Neural progenitor cell (in vitro differentiated cells): ENCODE measurements around the gene ZNF777.
A peak's percentile ranks its signal among the peaks of the same experiment; 100 is the strongest.

Experiments
- EZH2 ChIP-seq: fragments of 200-600 bp; sonication (generic); IDR thresholded peaks from 2 replicates; pipeline ENCODE4 v1.6.1; 2017; ENCODE audit warnings: antibody characterized with exemption, mild to moderate bottlenecking, moderate library complexity
- EZH2phosphoT487 ChIP-seq: fragments of 200-600 bp; sonication (generic); IDR thresholded peaks from 2 replicates; pipeline ENCODE4 v1.6.1; 2017; ENCODE audit warnings: antibody characterized with exemption
- TF ChIP-seq, protein P1 (sequence below): fragments of 200-600 bp; sonication (generic); IDR thresholded peaks from 2 replicates; pipeline ENCODE4 v1.5.1; 2017; ENCODE audit warnings: antibody characterized with exemption, mild to moderate bottlenecking

DNA sequence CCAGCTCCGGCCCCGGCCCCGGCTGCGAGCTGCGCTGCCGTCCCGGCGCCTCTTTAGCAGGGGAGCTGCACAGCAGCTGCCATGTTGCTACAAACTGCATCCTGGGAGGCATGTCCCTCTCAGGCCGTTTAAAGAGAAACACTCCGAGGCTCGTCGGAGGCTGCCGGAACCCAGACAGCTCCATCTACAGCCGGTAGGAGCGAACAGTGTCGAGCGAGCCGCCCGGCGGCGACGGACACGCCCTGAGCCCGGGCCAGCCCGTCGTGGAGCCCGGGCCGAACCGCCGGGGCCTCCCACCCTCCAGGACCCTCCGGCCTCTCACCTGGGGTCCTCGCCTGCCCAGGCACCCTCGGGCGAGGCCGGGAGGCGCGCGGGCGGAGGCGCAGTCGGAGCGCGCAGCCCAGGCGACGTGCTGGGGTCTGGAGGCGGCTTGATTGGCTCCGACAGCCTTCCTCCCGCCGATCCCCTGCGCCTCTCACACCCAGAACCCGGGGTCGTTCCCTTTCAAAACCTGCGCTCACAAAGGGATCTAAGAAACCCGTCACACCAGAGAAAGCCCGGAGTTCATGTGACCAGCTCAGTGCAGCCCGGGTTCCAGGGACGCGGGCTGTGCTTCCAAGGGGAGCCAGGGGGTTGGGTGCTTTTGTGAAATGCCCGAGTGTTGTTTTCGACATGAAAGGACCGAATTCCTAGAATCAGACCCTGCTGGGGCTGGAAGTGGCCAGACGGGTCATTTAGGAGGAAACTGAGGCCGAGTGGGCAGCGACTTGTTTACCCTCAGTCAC, at the start of gene ZNF777:
- TF ChIP-seq, protein P1, sequence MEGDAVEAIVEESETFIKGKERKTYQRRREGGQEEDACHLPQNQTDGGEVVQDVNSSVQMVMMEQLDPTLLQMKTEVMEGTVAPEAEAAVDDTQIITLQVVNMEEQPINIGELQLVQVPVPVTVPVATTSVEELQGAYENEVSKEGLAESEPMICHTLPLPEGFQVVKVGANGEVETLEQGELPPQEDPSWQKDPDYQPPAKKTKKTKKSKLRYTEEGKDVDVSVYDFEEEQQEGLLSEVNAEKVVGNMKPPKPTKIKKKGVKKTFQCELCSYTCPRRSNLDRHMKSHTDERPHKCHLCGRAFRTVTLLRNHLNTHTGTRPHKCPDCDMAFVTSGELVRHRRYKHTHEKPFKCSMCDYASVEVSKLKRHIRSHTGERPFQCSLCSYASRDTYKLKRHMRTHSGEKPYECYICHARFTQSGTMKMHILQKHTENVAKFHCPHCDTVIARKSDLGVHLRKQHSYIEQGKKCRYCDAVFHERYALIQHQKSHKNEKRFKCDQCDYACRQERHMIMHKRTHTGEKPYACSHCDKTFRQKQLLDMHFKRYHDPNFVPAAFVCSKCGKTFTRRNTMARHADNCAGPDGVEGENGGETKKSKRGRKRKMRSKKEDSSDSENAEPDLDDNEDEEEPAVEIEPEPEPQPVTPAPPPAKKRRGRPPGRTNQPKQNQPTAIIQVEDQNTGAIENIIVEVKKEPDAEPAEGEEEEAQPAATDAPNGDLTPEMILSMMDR: peak; percentile 53
- TF ChIP-seq EZH2phosphoT487 (no peak), EZH2 (no peak)
